Placental pericyte (primary cell): ENCODE data around the gene TRIM49B. TPM values are rescaled to one million over a fixed set of nuclear protein-coding genes. Genes with fewer than 3 reads are reported as not detected.

Source experiments
- small RNA-seq: library from RNA; depleted of rRNA; stranded (forward); fragments of <200 nt; gene quantifications from one replicate; pipeline ENCODE3, GENCODE V24; 2012; ENCODE audit warnings: low replicate concordance
- total RNA-seq: library from RNA; depleted of rRNA; stranded (reverse); fragments of >200 nt; gene quantifications from 2 replicates; pipeline ENCODE4 v1.2.3, GENCODE V29; 2012

The TRIM49B gene
- total RNA-seq: not detected in 2 replicates

GRCh38 chr11:49028523-49028922 lies at the start of gene TRIM49B:
TRIM49B (plus strand) TSS chr11:49028823; CDS start chr11:49031600, 2,777 bp downstream.

GRCh38 chr11:48983785-48984184 lies 44.8 kb upstream of the TRIM49B start, which contains the start of gene TRIM51G:
TRIM51G (minus strand) TSS chr11:48983885; CDS start chr11:48981695, 2,190 bp downstream.

GRCh38 chr11:49059012-49059411 lies 30.4 kb downstream of the TRIM49B start, which contains the start of gene TRIM64C:
TRIM64C (minus strand) TSS chr11:49059112; CDS start chr11:49059112, 0 bp downstream.

Small RNA genes lying within 50 kb of the gene (small RNA-seq; reads per million reads assigned to genes)
- gene AC084851.1: not detected

Other genes with a start within 250 kb of the TRIM49B start
- gene TRIM51G, start 44.9 kb upstream of the TRIM49B start, total RNA-seq: not detected in 2 replicates
- gene TRIM64C, start 30.3 kb downstream of the TRIM49B start, total RNA-seq: not detected in 2 replicates
- 0.29 TPM in 1 of 2 replicates, not detected in the other for gene FOLH1, start 179.8 kb downstream of the TRIM49B start, total RNA-seq